HG02981 (cell line): ENCODE measurements around the gene VSIR.
A peak's percentile ranks its signal among the peaks of the same experiment; 100 is the strongest.

Experiments
- ATAC-seq: cut with Tn5 transposase; IDR thresholded peaks from one replicate; pipeline ENCODE4 v1.9.1; 2021; ENCODE audit warnings: mild to moderate bottlenecking, moderate library complexity; ENCODE audit not compliant: unreplicated experiment

Gene VSIR

DNA sequence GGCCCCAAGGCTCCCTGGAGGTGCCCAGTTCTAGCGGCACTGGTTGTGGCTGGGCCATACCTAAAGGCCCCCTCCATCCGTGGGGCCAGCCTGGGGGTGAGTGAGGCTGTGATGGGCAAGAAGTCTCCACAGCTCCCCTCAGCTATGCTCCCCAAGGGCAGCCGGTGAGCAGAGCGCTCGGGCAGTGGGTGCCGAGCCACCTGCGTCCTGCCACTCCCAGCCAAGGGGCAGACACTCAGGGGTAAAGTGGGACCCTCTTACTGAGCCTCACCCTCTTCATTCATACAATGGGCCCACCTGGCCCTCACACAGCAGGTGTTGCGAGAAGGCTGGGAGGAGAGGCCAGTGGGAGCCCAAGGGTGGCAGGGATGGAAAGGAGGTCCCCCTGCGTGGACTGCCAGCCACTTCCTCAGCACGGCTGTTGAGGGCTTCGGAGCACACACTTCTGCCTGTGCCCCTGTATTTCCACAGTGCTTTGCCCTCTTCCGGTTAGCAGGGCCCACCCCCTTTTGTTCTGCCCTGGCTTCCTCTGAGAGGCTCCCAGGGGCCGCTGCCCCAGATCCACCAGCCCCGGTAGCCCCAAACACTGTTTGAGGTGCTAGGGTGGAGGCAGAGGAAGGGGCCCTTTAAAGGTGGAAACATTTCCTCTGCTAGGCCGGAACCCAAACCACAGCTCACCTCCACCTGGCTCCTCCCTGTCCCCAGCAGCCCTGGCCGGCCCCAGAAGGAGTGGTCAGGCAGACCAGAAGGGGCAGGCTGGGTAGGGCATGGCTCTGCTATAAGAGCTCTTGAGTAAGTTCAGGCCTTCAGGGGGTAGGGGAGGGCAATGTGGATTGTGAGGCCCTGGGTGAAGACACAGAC lies 37.4 kb downstream of the VSIR start:
- no peak for ATAC-seq

DNA sequence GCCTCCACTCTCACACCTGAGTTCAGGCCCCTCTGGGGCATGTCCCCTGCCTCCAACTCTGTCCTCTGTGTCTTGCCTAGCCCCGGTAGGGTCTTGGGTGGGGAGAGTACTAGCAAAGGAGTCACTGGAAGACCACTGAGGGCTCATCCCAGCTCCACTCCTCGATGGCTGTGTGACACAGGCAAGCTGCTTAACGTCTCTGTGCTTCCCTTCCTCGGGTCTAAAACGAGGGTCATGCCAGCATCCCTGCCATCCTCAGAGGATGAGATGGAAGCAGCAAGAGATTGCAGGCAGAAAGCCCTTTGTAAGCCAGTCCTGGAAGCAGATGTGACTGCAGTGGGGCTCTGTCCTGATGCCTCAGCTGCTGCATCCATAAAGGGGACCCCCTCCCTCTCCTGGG lies 38.5 kb downstream of the VSIR start:
- no peak for ATAC-seq

DNA sequence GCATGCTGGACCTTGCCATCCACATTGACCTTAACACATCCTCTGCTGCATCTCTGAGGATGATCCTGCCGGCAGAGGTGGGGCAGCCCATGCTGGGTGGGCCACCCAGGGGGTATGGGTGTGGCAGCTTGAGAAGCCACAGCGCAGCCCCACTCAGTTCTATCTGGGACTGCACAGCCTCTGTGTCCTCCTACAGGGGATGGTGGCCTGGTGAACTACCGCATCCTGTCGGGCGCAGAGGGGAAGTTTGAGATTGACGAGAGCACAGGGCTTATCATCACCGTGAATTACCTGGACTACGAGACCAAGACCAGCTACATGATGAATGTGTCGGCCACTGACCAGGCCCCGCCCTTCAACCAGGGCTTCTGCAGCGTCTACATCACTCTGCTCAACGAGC lies 41.5 kb downstream of the VSIR start:
- ATAC-seq, result no peak

DNA sequence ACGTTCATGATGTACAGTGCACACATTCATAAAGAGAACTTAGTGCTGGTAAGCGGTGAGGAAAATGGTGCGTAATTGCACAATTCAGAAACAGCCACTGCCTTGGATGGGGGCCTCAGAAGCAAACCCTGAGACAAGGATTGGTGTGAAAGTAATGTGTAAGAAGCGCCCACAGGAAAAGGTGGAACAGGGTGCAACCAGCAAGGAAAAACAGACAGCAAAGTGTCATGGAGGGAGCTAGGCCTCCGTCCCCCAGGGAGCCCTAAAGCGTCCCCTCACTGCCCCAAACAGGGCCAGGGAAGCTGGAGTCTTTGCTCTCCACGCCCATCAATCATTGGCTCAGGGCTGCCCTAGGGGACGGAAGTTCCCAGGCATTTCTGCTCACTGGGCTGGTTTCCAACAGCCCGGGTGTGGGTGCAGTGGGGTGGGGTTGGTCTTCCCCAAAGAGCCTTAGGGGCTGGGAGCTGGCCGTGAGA lies 44.1 kb downstream of the VSIR start:
- no peak for ATAC-seq

DNA sequence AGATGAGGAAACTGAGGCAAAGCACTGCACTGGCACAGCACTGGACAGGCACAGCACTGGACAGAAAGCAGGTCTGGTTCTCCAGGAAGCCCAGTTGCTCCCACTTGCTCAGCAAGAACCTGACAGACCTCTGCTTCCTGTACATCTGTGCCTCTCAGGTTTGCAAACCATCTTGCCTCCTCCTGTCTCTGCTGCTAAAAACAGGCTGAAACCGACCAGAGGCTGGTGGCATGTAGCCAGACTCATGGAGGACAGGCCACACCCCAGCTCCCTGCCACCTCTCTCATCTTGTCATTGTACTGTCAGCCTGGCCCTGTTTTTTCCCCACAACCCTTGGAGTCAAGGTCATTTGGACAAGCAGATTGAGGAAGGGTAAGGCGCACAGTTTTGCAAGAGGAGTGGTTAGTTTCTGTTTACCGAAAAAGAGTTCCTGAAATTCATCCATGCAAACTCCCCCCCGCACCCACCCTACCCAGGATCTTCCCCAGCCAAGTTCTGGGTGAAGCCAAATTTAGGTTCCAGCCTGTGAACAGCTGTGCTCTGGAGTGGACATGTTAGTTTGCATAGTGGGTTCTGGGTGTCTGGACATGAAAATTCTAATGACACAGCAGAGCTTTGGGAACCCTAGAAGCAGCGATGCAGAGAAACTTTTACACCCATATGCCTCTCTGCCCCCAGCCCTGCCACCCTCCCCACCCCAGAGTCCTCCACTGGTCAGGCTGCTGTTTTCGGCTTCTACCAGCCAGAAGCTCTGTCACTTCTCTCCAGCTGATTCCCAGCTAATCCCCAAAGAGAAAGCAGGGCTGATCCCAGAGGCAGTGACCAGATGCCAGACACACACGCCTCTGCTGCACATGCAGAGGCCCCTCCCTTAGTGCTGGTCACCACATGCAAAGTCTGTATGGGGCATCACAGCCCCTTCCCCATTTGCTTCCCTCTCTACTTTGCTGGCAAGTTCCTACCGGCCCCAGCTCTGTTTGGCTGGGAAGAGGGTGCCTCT lies 45.3 kb downstream of the VSIR start:
- peak; percentile 40 for ATAC-seq

DNA sequence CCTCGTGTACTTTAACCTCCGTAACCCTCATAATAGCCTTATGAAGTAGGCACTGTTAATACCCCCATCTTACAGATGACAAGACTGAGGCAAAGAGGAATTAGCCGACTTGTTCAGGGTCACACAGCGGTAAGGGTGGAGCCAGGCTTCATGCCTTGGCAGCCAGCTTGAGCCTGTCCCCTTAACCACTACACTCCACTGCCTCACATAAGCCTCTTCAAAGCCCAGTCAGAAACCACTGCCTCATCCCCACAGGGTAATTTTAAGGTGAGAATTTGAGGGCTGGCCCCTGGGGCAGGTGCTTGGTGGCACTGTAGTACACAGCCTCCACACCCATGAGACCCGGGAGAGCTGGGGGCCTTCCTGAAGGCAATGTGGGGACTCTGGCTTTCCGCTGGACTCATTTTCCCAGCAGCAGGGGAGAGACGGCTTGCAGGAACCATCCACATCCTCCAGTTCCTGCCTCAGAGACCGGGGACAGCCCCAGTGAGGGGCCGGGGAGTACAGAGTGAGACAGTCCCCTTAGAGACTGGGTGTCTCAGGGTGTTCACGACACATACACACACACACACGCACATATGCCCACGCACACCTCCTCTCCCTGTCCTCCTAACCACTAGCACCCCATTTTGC lies 46.1 kb downstream of the VSIR start:
- ATAC-seq, result peak; percentile 41

DNA sequence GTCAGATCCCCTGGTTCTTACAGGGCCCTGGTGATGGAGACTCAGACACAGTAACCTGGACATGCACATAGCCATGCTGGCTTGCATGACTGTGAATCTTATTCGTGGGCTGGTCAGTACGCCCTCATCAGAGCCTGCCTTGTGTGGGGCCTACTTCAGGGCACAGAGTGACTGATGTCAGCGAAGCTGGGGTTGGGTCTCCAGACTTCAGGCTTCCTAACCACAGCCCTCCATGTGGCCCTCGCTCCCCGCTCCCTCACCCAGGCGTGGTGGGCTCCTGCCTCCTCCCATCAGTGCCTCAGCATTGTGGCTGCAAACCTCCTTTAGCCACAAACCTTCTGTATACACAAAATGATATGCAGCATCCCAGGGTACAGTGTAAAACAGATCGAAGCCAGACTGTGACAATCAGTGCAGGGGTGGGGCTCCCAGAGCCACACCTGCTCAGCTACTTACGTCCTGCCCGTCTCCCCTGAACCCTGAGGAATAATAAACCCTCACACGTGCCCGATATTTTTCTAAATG lies 46.7 kb downstream of the VSIR start:
- ATAC-seq, result no peak

DNA sequence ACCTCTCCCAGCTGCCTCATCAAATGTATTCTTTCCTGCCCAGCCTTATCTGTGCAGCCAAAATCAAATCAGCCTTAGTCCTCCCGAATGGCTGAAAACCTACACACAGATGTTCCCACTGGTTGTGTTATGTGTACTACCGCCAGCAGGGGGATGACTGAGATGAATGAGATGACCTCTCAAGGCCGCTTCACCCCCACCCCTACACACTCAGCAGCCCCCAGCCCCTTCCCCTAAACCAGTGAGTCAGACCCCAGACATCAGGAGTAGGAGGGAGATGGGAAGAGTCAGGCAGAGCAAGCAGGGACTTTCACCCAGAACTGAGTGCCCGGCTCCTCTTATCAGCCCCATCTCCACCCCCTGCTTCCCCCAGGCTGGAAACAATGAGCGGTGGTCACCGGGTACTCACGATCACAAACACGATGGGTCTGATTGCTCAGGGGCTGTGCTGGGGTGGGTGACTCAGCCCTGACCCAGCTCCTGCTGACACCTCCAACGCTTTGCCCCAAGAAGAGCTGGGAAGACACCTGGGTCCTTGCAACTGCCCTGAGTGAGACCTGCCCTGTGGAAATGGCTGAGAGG lies 47.2 kb downstream of the VSIR start:
- no peak for ATAC-seq

DNA sequence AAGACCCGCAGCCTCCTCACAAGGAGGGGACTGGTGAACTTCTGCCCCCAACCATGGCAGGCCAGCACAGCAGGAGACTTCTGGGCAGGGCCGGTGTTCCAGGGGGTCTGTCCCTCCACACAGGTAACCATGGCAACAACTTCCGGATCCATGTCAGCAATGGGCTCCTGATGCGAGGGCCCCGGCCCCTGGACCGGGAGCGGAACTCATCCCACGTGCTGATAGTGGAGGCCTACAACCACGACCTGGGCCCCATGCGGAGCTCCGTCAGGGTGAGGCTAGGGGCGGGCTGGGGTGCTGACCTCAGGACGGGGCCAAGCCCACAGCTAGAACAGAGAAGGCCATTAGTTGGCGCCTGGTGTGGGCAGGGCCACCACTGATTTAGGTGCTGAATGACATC lies 48.1 kb downstream of the VSIR start:
- ATAC-seq, result no peak

DNA sequence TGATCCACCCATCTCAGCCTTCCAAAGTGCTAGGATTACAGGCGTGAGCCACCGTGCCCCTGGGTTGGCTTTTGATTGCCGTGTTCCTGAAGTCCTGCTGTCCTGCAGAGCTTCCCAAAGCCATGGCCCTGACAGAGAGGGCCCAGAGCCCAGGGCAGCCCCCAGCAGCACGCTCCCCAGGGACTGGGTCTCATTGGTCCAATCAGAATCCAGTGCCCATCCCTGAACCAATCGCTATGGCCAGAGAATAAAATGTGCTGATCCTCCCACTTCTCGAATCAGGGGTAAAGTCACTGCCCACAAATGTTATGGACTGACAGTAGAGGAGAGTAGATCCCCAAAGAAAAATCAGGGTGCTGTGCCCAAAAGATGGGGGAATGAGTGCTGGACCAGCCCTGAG lies 48.8 kb downstream of the VSIR start:
- no peak for ATAC-seq

DNA sequence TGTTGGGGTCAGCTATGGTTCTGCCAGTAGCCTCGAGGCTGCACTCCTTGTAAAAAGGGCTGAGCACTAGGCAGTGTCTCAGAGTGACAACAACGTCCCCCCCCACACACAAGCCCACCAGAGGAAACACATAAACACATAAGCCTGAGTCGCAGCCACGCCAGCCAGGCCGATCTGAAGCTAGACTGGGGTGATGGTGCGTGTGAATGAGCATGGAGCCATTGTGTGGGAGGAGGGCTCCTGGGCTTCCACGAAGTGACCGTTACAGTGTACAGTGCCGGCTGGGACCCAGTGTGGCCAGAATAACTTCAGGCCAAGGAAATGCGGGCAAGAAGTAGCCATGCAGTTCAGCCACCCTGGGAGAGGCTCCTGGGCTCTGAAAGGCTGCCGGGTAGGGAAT lies 50.0 kb downstream of the VSIR start:
- no peak for ATAC-seq

DNA sequence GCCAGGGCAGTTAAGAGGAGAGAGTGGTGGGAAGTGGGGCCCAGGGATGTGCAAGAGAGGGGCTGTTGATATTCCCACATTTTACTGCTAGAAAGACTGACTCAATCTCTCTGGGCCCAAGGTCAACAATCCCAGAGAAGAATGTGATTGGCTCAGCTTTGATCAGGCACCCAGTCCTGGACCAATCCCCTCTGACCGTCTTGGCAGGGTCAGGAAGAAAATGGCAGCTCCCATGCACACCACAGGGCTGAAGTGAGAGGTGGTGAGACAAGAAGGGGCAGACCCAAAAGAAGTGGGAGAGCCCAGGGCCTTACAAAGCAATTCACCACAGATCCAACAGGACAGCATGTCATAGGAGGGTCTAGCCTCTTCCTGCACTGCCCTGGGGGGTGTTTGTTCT lies 50.5 kb downstream of the VSIR start:
- no peak for ATAC-seq

DNA sequence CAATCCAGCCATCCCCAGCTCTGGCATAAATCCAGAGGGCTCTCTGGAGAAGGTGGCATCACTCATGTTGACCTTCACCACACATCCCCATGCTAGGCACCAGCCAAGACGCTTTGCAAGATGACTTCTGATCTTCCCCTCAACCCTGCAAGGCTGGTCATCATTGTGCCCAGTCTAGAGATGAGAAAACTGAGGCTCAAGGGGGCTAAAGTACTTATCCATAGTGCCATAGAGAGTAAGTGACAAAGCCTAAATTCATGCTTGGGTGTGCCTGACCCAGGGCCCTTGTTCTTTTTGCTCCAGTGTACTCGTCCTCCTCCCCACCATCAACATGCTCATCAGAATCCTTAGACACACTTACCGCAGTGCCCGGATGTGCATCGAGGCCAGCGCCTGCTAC lies 52.0 kb downstream of the VSIR start:
- ATAC-seq, result no peak

DNA sequence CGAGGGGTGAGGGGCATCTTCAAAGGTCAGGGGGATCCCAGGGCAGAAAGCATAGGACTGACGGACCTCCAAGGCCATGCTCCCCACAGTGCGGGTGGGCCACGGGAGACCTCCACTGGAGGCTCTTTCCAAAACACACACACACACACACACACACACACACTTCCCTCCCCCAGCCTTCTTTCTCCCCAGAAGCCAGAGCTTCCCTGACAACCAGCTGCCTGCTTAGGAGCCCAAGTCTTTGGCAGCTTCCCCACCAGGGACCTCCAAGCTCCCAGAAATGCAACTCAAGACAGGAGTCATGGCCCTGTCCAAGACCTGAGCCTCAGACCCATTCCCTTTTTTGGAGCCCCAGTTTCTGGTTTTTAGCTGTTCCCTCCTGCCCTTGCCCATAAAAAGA lies 53.0 kb downstream of the VSIR start:
- ATAC-seq, result no peak

DNA sequence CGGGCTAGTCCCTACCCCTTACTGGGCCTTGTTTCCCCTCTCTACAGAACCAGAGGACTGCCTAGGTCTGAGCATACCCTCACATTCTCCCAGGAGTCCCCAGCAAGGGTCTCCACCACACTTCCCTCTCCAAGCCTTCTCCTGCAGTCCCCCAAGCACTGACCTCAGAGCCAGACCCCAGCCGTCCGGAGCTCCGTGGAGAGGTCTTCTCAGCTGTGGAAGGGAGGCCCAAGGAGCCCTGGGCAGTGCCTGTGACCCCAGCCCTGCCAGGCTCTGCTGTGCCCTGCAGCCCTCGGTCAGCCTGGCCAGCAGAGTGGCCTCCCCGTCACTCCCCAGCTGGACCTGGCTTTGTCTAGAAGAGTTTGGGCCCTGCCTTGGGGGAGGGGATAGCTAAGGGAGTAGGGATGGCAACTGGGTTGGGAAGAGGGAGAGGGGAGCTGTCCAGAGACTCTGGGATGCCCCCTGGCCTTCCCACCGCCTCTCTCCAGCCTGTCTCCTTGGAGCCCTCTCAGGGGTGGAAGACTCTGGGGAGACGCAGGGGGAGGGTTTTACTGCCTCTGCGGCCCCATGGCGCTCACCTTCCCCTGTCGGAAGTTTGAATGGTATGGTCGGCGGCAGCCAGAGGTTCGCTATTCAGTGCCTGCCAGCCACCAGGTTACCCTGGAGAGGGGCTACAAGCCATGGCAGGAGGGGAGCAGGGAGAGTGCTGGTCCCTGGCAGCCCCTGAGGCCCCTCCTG lies 53.7 kb downstream of the VSIR start, which contains the start of gene C10orf105:
Gene C10orf105 (minus strand): TSS at position 315 of the 738 bp plus-strand sequence. CDS start 3,441 bp downstream, outside the sequence.
- no peak for ATAC-seq

DNA sequence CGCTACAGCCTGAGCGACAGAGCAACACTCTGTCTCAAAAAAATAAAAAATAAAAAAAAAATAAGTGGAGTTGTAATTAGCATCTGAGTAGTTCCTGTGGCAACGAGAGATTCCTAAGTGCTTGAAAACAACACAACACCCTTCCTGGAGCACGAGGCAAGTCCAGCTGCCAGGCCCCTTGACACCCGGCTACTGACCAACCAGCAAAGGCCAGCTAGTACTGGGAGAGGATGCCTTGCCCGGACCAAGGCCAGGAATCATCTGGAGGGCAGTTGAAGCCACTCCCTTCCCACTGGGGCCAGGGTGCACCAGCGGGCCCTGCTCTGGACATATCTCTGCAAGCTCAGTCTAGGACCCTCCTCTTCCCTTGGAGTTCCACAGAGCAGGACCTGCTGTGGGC lies 54.3 kb downstream of the VSIR start:
- no peak for ATAC-seq

DNA sequence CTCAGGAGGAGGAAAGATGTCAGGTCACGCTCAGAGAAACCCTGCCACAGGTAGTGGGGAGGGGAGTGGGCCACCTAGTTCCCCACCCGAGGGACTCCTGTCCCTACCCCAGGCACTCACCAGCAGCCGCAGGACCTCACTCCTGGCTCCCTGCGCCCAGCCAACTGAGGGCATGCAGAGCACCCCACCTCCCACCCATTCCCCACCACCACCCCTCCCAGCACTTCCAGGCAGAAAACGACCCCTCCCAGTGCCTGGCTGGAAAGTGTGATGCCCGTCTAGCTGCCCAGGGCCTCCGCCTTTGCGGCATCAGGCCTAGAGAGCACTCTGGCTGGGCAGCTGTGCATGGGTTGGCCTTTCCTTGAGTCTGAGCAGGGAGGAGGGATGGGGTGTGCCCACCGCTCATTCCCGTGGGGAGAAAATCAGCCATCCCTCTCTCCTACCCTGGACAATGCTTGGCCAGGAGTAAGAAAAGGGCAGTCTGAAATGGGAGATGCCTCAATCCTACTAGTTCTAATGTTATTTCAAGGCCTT lies 55.1 kb downstream of the VSIR start:
- ATAC-seq, result no peak

DNA sequence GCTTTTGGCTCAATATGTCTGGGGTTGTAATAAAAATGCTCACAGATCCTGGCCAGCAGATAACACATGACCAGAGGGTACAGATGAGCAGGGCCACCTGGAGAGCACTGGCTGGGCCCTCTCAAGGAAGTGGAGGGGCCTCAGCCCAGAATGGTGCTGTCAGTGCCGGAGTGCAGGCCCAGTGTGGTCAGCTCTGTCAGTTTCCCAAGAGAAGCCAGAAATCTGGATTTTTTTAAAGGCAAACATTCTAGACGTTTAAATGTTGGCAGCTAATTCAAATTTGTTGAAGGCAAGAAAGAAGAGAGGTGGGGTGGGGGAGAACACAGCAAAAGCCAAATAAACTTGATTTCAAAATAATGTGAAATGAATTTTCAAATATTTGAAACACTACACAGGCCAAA lies 55.8 kb downstream of the VSIR start:
- ATAC-seq, result no peak

DNA sequence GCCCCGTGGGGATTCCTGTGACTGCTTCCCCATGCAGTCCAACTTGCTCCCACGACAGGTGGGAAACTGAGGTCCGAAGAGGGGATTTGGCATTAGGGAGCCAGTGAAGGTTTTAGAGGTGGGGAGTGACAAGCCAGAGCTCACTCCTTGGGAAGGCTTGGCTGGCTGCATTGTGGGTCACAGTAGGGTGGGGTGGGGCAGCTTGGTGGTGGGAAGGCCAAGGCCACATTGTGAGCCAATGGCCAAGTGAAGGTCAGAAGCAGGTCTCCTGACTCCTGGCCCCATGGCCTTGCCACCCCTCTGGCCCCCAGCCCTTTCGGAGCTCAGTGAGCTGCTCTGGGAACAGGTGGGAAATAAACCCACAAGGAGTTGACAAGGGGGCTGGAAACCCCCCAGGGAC lies 56.3 kb downstream of the VSIR start:
- no peak for ATAC-seq

DNA sequence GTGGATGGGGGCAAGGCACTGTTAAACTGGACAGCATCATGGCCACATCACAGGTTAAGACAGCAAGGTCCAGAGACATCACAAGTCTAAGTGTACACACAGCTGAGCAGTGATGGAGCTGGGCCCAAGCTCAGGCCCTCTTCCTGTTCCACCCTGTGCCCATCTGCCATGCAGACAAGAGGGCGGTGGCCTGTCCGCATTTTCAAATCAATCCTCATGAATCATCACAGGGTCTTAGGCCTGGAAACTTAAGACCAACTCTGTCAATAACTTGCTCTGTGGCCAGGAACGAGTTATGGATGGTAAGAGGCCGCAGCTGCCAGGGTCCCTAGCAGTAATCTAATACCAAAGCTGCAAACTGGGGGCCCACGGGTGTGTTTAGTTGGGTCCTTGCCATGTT lies 56.9 kb downstream of the VSIR start:
- ATAC-seq, result no peak
